Measurements from ENCODE around the gene TNN.
"Not testable (repeated sequence)": the region's sequence is repeated elsewhere in the genome, so short reads cannot be mapped to it uniquely, and the experiment has no call there.

Gene TNN

GRCh38 chr1:175034775-175035174 is 32.9 kb upstream of the TNN start:
- DNase-seq (ENCODE audit: low read depth), result no peak
- TF ChIP-seq CTCF (IDR thresholded peaks at IDR 0.05; ENCODE audit: control insufficient read depth, insufficient read depth, low read depth, low read length, missing control alignments), result no peak
- H3K4me3 ChIP-seq (ENCODE audit: control insufficient read depth, low read depth, low read length), result no peak overlapping the region

GRCh38 chr1:175035865-175036264 is 31.8 kb upstream of the TNN start:
- DNase-seq (ENCODE audit: low read depth), result no peak
- H3K4me3 ChIP-seq (ENCODE audit: control insufficient read depth, low read depth, low read length), result no peak overlapping the region
- TF ChIP-seq CTCF (IDR thresholded peaks at IDR 0.05; ENCODE audit: control insufficient read depth, insufficient read depth, low read depth, low read length, missing control alignments), result no peak

GRCh38 chr1:175036476-175036875 is 31.2 kb upstream of the TNN start:
- DNase-seq (ENCODE audit: low read depth), result no peak
- H3K4me3 ChIP-seq (ENCODE audit: control insufficient read depth, low read depth, low read length), result no peak overlapping the region
- TF ChIP-seq CTCF (IDR thresholded peaks at IDR 0.05; ENCODE audit: control insufficient read depth, insufficient read depth, low read depth, low read length, missing control alignments), result no peak

GRCh38 chr1:175037416-175037815 is 30.2 kb upstream of the TNN start:
- DNase-seq (ENCODE audit: low read depth), result no peak
- no peak overlapping the region for H3K4me3 ChIP-seq (ENCODE audit: control insufficient read depth, low read depth, low read length)

GRCh38 chr1:175040324-175040879 is 27.2 kb upstream of the TNN start:
- no peak for TF ChIP-seq CTCF (IDR thresholded peaks at IDR 0.05; ENCODE audit: control insufficient read depth, insufficient read depth, low read depth, low read length, missing control alignments)
- H3K4me3 ChIP-seq (ENCODE audit: control insufficient read depth, low read depth, low read length), result no peak overlapping the region
- no peak for DNase-seq (ENCODE audit: low read depth)

More at GRCh38 chr1:175037416-175037815, 30.2 kb upstream of the TNN start:
- no peak for TF ChIP-seq CTCF (IDR thresholded peaks at IDR 0.05; ENCODE audit: control insufficient read depth, insufficient read depth, low read depth, low read length, missing control alignments)

GRCh38 chr1:175042650-175043049 is 25.0 kb upstream of the TNN start:
- no peak overlapping the region for H3K4me3 ChIP-seq (ENCODE audit: control insufficient read depth, low read depth, low read length)
- no peak for DNase-seq (ENCODE audit: low read depth)
- no peak for TF ChIP-seq CTCF (IDR thresholded peaks at IDR 0.05; ENCODE audit: control insufficient read depth, insufficient read depth, low read depth, low read length, missing control alignments)

- DNase-seq (ENCODE audit: low read depth), result no peak
- TF ChIP-seq CTCF (IDR thresholded peaks at IDR 0.05; ENCODE audit: control insufficient read depth, insufficient read depth, low read depth, low read length, missing control alignments), result no peak
- H3K4me3 ChIP-seq (ENCODE audit: control insufficient read depth, low read depth, low read length), result no peak overlapping the region
Measured at GRCh38 chr1:175043824-175044223, 23.8 kb upstream of the TNN start.

GRCh38 chr1:175044591-175044990 is 23.0 kb upstream of the TNN start:
- not testable (repeated sequence) for H3K4me3 ChIP-seq (ENCODE audit: control insufficient read depth, low read depth, low read length); DNase-seq (ENCODE audit: low read depth)
